Pancreas (tissue), 10 donors: ENCODE data around the gene RTL1. TPM values are rescaled to one million over a fixed set of nuclear protein-coding genes. Genes with fewer than 3 reads are reported as not detected.

Experiments
- ATAC-seq, 4 donors: fragments of 200-7000 bp; cut with Tn5 transposase; one replicate each; pipeline versions ENCODE4 v1.8.0 to v1.9.1; 2020; ENCODE audit warnings: mild to moderate bottlenecking in 4 of 4, moderate library complexity in 4 of 4
- DNase-seq, 6 donors: peaks; one replicate each; pipeline ENCODE4 v3.0.0-alpha.2; 2020
- FAIRE-seq: peaks from 2 replicates; lab custom pipeline; 2012; peaks lifted over from hg19 to GRCh38; lab: Jason Lieb, UNC
- H3K27ac ChIP-seq, 4 donors: fragments of 200-600 bp; sonication (generic); 1 replicate in 3 of 4; 2 replicates in 1 of 4; pipeline versions ENCODE4 v1.5.0 to v1.8.0; 2020
- H3K27me3 ChIP-seq, 4 donors: fragments of 200-600 bp; one replicate each; pipeline ENCODE4 v1.8.0; 2021
- H3K36me3 ChIP-seq, 3 donors: fragments of 200-600 bp; sonication (generic) in 1 of 3; one replicate each; pipeline versions ENCODE4 v1.5.0 to v1.8.0; 2020 to 2021
- H3K4me1 ChIP-seq, 3 donors: fragments of 200-600 bp; one replicate each; pipeline ENCODE4 v1.8.0; 2021
- H3K4me3 ChIP-seq, 4 donors: fragments of 200-600 bp; sonication (generic) in 2 of 4; one replicate each; pipeline versions ENCODE4 v1.5.0 to v1.8.0; 2020 to 2021
- H3K9me3 ChIP-seq, 4 donors: fragments of 200-600 bp; one replicate each; pipeline ENCODE4 v1.8.0; 2021
- CTCF ChIP-seq, 4 donors: fragments of 200-600 bp; sonication (generic) in 3 of 4; IDR thresholded peaks; one replicate each; pipeline versions ENCODE4 v1.5.0 to v1.8.0; 2021; ENCODE audit warnings: antibody characterized with exemption in 4 of 4
- WGBS, 2 donors: extraction: QIAGEN DNeasy Blood & Tissue Kit; methylation state at CpG; one replicate each; pipeline ENCODE4 v1.1.7; 2013; 5-methylcytosine and 5-hydroxymethylcytosine counted together
- intact Hi-C, 3 donors: fragments of 100-400 bp; cut with DNase I; formaldehyde crosslinking; loops; one replicate each; pipeline versions ENCODE4 v1.11.1 to v1.14.2; 2022
- polyA plus RNA-seq, 2 donors: library from polyadenylated mRNA; stranded (reverse); fragments of 200-250 nt; gene quantifications; one replicate each; pipeline ENCODE4 v1.2.3, GENCODE V29; 2013
- total RNA-seq, 6 donors: library from RNA; stranded (reverse); fragmentation: NEBNext Ultra II Directional in 4 of 6; extraction: Animal tissue kit (Norgen Biotek cat#: 25700) in 4 of 6; gene quantifications; one replicate each; pipeline versions ENCODE4 v1.2.1 to v1.2.4, GENCODE V29; 2021 to 2023
- donor health status: healthy with polysubstance abuse.
- donor health status: DM: no; HTN: no; CAD: no; lungs with moderate emphysema.
- donor health status: DM: no; HTN: no; CAD: no.
- donor health status: control.
- donor health status: control.
- donor health status: Bipolar disorder and iron deficiency.
- donor health status: DM: yes; HTN: yes; CAD: no.
- donor health status: DM: no; HTN: no; CAD: no.
- donor health status: DM: no; HTN: no; CAD: no.
- donor health status: DM: yes; HTN: yes; CAD: no.

RTL1 gene
- total and polyA plus RNA-seq, 8 donors, result 0.02 to 0.80 (median 0.03) TPM; not detected in 3

GRCh38 chr14:100891501-100892445 is 11.7 kb downstream of the RTL1 start:
- TF ChIP-seq CTCF (IDR thresholded peaks at IDR 0.05), result no peak
- 89 to 90% methylated on average over 13 of the region's 13 CpGs for WGBS, 2 donors
- no peaks in the 10 kb centered on the region for H3K27me3 ChIP-seq
- ATAC-seq (no peak), DNase-seq (peak in 2 of 6 donors; percentile 9 to 43), FAIRE-seq (no peak)
- H3K9me3 ChIP-seq, result no peaks in the 10 kb centered on the region
- H3K36me3 ChIP-seq, result no peaks in the 10 kb centered on the region
- H3K27ac ChIP-seq, result no peak overlapping the region
- peaks cover 0 to 4% (median 0%) of the 10 kb centered on the region in 3 donors for H3K4me1 ChIP-seq
- intact Hi-C loops, result no loop called here
- no peak overlapping the region for H3K4me3 ChIP-seq

- intact Hi-C loops, result no loop called here
- TF ChIP-seq CTCF (IDR thresholded peaks at IDR 0.05), result no peak
- Histone ChIP-seq H3K4me1 (peaks cover 0 to 4% (median 0%) of the 10 kb centered on the region in 3 donors), H3K4me3 (no peak overlapping the region), H3K27me3 (no peaks in the 10 kb centered on the region), H3K36me3 (no peaks in the 10 kb centered on the region), H3K9me3 (no peaks in the 10 kb centered on the region), H3K27ac (no peak overlapping the region)
- FAIRE-seq, result no peak
- peak in 2 of 6 donors; percentile 32 to 36 for DNase-seq
- ATAC-seq, result no peak
- WGBS, 2 donors, result 79 to 95% methylated on average over 10 of the region's 10 CpGs
Measured at GRCh38 chr14:100891051-100891450, 12.5 kb downstream of the RTL1 start.

GRCh38 chr14:100890061-100890850 is 13.3 kb downstream of the RTL1 start:
- no peak for TF ChIP-seq CTCF (IDR thresholded peaks at IDR 0.05)
- Histone ChIP-seq H3K27ac (no peak overlapping the region), H3K4me3 (no peak overlapping the region), H3K36me3 (no peaks in the 10 kb centered on the region), H3K27me3 (no peaks in the 10 kb centered on the region), H3K4me1 (peaks cover 0 to 4% (median 0%) of the 10 kb centered on the region in 3 donors), H3K9me3 (no peaks in the 10 kb centered on the region)
- 79 to 90% methylated on average over 8 of the region's 8 CpGs for WGBS, 2 donors
- DNase-seq, result peak in 2 of 6 donors; percentile 33 to 45
- FAIRE-seq, result no peak
- ATAC-seq, result no peak
- intact Hi-C loops, result no loop called here

- Histone ChIP-seq H3K4me1 (peaks cover 0 to 4% (median 0%) of the 10 kb centered on the region in 3 donors), H3K27me3 (no peaks in the 10 kb centered on the region), H3K4me3 (no peak overlapping the region), H3K36me3 (no peaks in the 10 kb centered on the region), H3K27ac (no peak overlapping the region), H3K9me3 (no peaks in the 10 kb centered on the region)
- WGBS, 2 donors, result 90 to 96% methylated on average over 6 of the region's 6 CpGs
- peak in 1 of 6 donors; percentile 32 for DNase-seq
- intact Hi-C loops, result no loop called here
- ATAC-seq, result no peak
- FAIRE-seq, result no peak
- TF ChIP-seq CTCF (IDR thresholded peaks at IDR 0.05), result no peak
Measured at GRCh38 chr14:100889641-100890040, 13.9 kb downstream of the RTL1 start.
